ENCODE measurements around the gene ARHGAP4. TPM values are rescaled to one million over a fixed set of nuclear protein-coding genes. Genes with fewer than 3 reads are reported as not detected.

Gene ARHGAP4
- total RNA-seq (2022; extraction: Qiagen RNA extraction; ENCODE audit: low read depth) = 1.2 to 1.6 TPM (median 1.4 TPM) in 5 replicates

DNA sequence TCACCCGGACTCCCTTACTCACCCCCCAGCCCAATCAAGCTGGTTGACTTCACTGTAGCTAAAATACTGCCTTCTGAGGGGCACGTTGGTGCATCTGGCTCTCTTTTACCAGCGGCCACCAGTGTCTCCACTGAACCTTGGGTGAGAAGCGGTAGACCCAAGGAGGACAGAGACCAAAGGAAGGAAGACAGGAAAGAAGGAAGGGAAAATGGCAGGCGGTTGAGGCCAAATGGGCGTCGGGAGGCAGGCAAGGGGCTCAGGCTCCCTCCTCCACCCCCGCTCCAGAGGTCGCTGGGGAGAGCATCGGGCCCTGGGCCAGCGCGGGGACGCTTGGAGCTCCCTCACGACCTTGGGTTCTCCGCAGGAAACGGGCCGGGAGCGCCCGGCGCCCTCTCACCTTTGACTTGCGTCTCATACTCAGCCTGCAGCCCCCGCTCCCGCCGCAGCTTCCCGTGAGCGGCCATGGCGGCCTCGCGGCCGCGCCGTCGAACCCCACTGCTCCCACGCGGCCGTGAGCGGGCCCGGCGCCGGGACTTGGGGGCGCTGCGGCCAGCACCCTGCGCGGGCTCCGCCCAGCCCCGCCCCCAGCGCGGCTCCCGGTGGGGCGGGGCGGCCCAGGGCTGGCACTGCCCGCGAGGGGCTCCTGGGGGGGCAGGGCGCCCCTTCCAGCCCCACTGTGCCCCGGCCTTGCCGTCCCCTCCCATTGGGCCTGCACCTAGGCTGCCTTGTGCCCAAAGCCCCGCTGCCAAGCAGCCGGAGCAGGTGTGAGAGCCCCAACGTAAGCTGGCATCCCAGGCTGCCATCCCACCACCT is at the start of gene ARHGAP4:
Gene ARHGAP4, minus strand, starts transcription at position 526 of the 813 bp plus-strand sequence. Its CDS starts 62 bp downstream, at position 464.

DNA sequence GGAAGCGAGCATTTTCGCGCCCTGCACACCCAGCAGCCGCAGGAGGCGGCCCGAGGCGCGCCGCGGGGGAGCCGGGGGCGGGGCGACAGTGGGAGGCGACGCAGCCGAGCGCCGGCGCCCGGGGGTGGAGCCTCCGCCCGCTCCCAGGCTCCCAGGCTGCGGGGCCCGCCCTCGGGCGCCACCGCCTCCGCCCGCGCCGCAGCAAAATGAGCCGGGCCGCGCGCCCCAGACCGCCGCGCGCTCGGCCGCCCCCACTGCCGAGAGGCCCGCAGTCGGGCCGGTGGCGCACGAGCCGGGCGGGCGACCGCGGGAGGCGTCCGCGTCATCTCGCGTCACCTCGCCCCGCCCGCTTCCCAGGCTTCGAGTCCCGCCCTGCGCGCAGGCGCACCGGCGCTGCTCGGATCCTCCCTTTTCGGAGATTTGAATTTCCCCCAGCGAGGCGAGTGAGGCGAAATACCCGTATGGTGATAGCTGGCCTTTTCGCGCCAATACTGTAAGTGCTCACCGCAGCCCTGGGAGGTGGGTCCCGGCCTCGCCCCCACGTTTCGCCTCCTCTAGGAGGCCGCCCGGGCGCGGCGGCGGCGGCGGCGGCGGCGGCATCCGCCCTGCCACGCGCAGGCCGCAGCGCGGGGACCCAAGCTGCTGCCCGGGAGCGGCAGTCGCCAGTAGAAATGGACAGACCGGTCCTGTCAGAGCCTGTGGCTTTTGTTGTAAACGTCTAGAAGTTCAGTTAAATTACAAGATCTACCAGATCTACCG is 46.5 kb upstream of the ARHGAP4 start, which contains the start of gene TMEM187:
Gene TMEM187, plus strand, starts transcription at position 387 of the 759 bp plus-strand sequence. CDS start 9,309 bp downstream, outside the sequence.

DNA sequence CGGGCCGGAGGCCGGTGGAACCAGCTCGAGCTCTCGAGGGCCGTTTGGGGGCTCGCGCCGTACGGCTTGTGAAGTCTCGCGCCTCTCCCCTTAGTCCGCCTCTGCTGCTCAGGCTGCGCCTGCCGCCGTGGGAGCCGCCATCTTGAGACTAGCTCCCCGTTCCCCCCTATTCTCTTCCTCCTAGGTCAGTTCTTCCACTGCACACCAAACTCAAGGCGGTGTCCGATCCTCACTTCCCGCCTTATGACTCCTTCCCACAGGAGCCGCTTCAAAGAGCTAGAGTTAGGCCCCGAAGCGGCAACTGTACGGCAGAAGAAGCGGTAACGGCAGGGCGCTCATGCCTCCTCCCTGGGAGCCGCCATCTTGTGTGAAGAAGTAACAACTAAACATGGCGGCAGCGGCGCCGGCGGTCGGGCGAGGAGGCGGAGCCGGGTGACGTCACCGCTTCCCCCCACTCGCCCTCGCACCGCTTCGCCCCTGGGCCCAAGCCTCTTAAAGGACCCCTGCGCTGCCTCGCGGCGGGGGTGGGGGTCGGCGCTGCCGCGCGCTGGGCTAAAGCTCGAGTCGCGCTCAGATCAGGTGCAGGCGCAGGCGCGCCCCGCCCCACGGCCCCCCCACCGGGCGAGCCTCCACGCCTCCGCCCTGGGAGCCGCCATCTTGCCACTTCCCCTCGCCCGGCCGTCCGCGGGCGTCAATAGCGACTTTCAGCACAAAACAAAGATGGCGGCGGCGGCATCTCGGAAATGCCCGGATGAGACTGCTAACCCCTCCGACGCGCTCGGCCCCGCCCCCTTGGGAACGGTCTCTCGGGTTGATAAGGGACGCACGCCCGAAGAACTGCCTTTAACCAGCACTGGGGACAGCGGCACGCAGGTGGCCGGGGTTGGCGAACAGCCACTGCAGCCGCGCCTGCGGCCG is 45.6 kb upstream of the ARHGAP4 start, which contains the start of gene HCFC1:
Gene HCFC1, minus strand, starts transcription at position 369 of the 918 bp plus-strand sequence. CDS start 978 bp downstream, outside the sequence.

DNA sequence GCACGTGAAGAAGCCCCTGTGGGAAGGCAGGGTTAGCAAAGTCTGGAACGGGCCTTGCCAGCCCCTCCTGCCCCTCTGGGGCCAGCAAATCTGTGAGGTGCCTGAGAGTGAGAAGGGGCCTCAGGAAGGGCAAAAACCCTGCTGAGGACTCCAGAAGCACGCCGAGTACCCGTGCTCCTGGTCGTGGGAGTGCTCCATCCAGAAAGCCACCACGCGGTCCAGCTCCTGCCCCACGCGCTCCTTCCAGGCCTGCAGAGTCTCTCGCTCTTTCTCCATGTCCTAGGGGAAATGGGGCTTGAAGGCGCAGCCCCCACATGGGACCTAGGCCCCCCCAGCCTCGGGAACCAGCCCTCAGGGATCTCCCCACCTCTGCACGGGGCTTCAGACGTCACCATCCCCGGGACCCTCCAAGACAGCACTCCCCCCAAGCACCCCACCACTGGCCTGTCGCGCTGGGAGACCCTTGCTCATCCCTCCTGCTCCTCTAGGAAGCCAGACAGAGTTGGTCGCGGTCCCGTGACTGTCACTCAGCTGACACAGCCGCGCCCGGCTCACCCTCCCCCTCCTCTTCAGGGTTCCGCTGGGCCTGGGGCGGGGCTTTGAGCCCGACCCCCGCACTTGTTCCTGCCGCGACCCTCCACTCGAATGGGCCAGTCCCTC is 18.2 kb upstream of the ARHGAP4 start, which contains the start of gene RENBP:
Gene RENBP, minus strand, starts transcription at position 504 of the 660 bp plus-strand sequence. Its CDS starts 33 bp downstream, at position 471.

DNA sequence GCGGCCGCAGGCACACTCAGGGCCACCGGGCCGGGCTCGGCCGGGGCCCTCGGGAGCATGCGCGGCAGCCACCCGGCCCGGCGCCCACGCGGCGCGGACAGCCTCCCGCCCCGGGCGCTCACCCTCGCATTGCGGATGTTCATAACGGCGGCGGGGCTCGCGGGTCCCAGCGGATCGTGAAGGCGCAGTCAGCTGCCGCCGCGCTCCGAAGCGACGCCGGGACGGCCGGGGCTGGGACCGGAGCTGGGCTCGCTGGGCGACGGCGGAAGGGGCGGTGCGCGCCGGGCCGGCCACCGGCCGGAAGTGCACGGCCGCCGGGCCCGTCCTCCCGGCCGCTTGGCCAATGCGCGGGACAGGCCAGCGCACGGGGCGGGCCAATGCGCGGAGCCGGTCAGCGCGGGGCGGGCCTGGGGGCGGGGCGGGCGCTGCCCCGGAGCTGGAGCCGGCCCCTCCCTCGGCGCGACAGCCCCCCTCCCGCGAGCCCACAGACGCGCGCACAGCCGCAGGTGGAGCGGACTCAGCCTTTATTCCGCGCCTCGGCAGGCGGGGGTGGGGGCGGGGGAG is 8.8 kb upstream of the ARHGAP4 start, which contains the start of gene NAA10:
Gene NAA10, minus strand, starts transcription at position 276 of the 564 bp plus-strand sequence. Its CDS starts 133 bp downstream, at position 143.

DNA sequence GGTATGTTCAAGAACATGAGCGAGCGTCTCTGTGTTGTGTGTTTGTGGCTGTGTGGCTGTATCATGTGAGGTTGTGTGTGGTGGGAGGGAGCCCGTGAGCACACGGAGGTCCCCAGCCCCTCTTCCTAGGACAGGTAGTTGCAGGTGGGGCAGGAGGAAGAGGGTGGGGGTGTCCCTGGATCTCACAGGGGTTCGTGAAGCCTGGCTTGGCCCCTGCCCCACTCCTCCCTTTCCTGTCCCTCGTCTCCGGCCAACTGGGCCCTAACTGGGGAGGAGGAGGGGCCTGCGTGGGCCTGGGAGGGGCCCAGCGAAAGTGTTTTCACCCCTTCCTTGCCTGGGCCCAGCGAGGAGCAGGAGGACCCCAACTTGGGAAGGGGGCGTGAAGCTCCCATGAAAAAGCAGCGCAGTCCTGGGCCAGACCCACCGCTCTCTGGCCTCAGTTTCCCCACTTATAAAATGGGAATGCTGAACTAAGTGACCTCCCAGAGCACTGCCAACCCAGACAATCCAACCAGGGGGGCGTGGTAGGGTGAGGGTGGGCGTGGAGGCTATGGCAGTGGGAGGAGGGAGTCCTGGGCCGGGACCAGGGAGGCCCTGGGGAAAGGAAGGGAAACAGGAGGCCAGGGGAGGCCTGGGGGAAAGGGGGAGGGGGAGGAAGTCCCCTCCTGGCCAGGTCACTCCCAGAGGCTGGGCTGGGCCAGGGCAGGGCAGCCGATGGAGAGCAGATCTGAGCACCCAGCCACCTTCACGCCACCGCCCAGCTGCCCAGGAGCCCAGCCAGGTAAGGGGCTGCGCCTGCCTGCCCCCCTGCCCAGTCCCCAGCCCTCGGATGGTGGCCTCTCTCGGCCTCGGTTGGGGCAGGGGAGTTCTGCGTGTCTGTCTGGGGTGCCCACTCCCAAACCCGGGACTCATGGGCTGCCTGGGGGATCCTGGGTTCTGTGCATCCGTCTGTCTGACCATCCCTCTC is 21.8 kb downstream of the ARHGAP4 start, which contains the start of gene AVPR2:
Gene AVPR2, plus strand, starts transcription at position 683 of the 967 bp plus-strand sequence. CDS start 473 bp downstream, outside the sequence.

DNA sequence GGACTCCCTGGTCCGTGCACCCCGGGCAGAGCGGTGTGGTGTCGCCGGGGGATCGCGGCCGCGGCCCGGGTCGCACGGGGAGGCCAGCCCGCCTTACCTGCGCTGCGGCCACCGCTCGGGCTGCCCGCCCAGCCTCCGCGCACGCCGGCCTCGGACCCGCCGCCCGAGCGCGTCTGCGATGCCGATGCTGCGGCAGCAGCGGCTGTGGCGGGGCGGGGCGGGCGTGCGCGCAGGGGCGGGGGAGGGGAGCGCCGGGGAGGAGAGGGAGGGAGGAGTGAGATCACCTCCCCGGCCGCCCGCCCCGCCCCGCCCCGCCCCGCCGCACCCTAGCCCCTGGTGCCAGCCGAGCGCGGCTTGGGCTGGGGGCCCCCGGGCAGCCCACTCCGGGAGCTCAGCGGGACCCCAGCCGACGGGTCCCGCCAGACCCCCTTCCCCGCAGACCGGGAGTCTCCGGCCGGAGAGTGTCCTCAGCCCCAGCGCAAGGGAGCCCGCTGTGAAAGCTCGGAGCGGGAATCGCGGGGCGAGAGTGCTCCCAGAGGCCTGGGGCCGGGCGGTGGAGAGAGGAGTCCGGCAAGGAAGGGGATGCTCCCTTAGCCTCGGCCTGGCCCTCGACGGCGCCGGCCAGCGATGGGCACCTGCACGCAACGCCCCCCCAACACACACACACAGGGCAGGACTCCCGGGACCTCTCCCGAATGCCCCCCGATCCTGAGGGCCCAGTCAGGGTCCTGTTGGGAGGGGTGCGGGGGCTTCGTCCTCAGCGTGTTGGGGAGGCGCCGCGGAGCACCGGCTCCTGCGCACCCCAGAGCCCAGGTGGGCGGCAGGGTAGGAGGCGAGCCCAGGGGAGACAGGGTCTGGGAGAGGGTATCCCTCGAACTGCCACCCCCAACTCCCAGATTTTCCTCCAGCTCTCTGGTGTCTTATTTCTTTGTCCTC is 39.8 kb downstream of the ARHGAP4 start, which contains the start of gene L1CAM:
Gene L1CAM, minus strand, starts transcription at position 206 of the 936 bp plus-strand sequence. CDS start 10,337 bp downstream, outside the sequence.

Other genes with a start within 250 kb of the ARHGAP4 start
- gene SLC6A8, start 238.3 kb downstream of the ARHGAP4 start, total RNA-seq (2022; extraction: Qiagen RNA extraction; ENCODE audit: low read depth) = 8.8 to 12.5 TPM (median 9.8 TPM) in 5 replicates
- gene BCAP31, start 201.9 kb downstream of the ARHGAP4 start, total RNA-seq (2022; extraction: Qiagen RNA extraction; ENCODE audit: low read depth) = 376 to 420 TPM (median 389 TPM) in 5 replicates
- gene ABCD1, start 201.4 kb downstream of the ARHGAP4 start, total RNA-seq (2022; extraction: Qiagen RNA extraction; ENCODE audit: low read depth) = 2.1 to 3.9 TPM (median 3.7 TPM) in 5 replicates
- gene PLXNB3, start 162.0 kb downstream of the ARHGAP4 start, total RNA-seq (2022; extraction: Qiagen RNA extraction; ENCODE audit: low read depth) = 1.7 to 5.0 TPM (median 3.0 TPM) in 5 replicates
- 0.02 to 0.05 TPM (median 0.02 TPM) in 3 of 5 replicates, not detected in the others for gene SRPK3, start 145.2 kb downstream of the ARHGAP4 start, total RNA-seq (2022; extraction: Qiagen RNA extraction; ENCODE audit: low read depth)
- gene IDH3G, start 131.9 kb downstream of the ARHGAP4 start, total RNA-seq (2022; extraction: Qiagen RNA extraction; ENCODE audit: low read depth) = 55.4 to 64.5 TPM (median 62.6 TPM) in 5 replicates
- 358 to 451 TPM (median 405 TPM) in 5 replicates for gene SSR4, start 131.6 kb downstream of the ARHGAP4 start, total RNA-seq (2022; extraction: Qiagen RNA extraction; ENCODE audit: low read depth)
- 2.8 to 3.8 TPM (median 3.1 TPM) in 5 replicates for gene PDZD4, start 95.7 kb downstream of the ARHGAP4 start, total RNA-seq (2022; extraction: Qiagen RNA extraction; ENCODE audit: low read depth)
- 18.0 to 23.1 TPM (median 20.8 TPM) in 5 replicates for gene L1CAM, start 40.1 kb downstream of the ARHGAP4 start, total RNA-seq (2022; extraction: Qiagen RNA extraction; ENCODE audit: low read depth)
- gene AVPR2, start 21.6 kb downstream of the ARHGAP4 start, total RNA-seq (2022; extraction: Qiagen RNA extraction; ENCODE audit: low read depth) = 0.09 to 0.13 TPM in 2 of 5 replicates, not detected in the others
- gene NAA10, start 8.8 kb upstream of the ARHGAP4 start, total RNA-seq (2022; extraction: Qiagen RNA extraction; ENCODE audit: low read depth) = 211 to 249 TPM (median 229 TPM) in 5 replicates
- 0.07 to 0.13 TPM in 2 of 5 replicates, not detected in the others for gene RENBP, start 18.4 kb upstream of the ARHGAP4 start, total RNA-seq (2022; extraction: Qiagen RNA extraction; ENCODE audit: low read depth)
- 32.5 to 43.2 TPM (median 41.6 TPM) in 5 replicates for gene HCFC1, start 45.6 kb upstream of the ARHGAP4 start, total RNA-seq (2022; extraction: Qiagen RNA extraction; ENCODE audit: low read depth)
- 4.4 to 7.5 TPM (median 5.6 TPM) in 5 replicates for gene TMEM187, start 46.5 kb upstream of the ARHGAP4 start, total RNA-seq (2022; extraction: Qiagen RNA extraction; ENCODE audit: low read depth)
- 187 to 237 TPM (median 225 TPM) in 5 replicates for gene IRAK1, start 93.6 kb upstream of the ARHGAP4 start, total RNA-seq (2022; extraction: Qiagen RNA extraction; ENCODE audit: low read depth)
- gene MECP2, start 171.5 kb upstream of the ARHGAP4 start, total RNA-seq (2022; extraction: Qiagen RNA extraction; ENCODE audit: low read depth) = 16.0 to 22.8 TPM (median 19.3 TPM) in 5 replicates
- gene OPN1LW, start 218.0 kb upstream of the ARHGAP4 start, total RNA-seq (2022; extraction: Qiagen RNA extraction; ENCODE audit: low read depth) = not detected in 5 replicates